Hematopoietic multipotent progenitor cell treated with erythropoietin and hydrocortisone succinate and interleukin-3 and kit ligand, for 15 days (in vitro differentiated cells): Measurements from ENCODE around the gene FGD5.

Source experiments
- DNase-seq: peaks from one replicate; pipeline ENCODE4 v3.0.0-alpha.2; 2015; ENCODE audit warnings: low spot score

Gene FGD5

GRCh38 chr3:14852058-14852594 is 33.4 kb downstream of the FGD5 start:
- DNase-seq, result no peak

GRCh38 chr3:14852717-14853116 is 34.0 kb downstream of the FGD5 start:
- no peak for DNase-seq

- no peak for DNase-seq
Measured at GRCh38 chr3:14853271-14853951, 34.6 kb downstream of the FGD5 start.

- DNase-seq, result no peak
Measured at GRCh38 chr3:14857506-14857905, 38.7 kb downstream of the FGD5 start.

- DNase-seq, result no peak
Measured at GRCh38 chr3:14858105-14858504, 39.3 kb downstream of the FGD5 start.

- no peak for DNase-seq
Measured at GRCh38 chr3:14859880-14860279, 41.1 kb downstream of the FGD5 start.

GRCh38 chr3:14861031-14861430 is 42.3 kb downstream of the FGD5 start:
- no peak for DNase-seq

GRCh38 chr3:14861446-14862302 is 42.9 kb downstream of the FGD5 start:
- no peak for DNase-seq

- DNase-seq, result no peak
Measured at GRCh38 chr3:14862303-14862660, 43.5 kb downstream of the FGD5 start.

GRCh38 chr3:14862661-14863230 is 44.0 kb downstream of the FGD5 start:
- no peak for DNase-seq

- DNase-seq, result no peak
Measured at GRCh38 chr3:14863333-14864100, 44.8 kb downstream of the FGD5 start.

- DNase-seq, result no peak
Measured at GRCh38 chr3:14864131-14864530, 45.4 kb downstream of the FGD5 start.

- DNase-seq, result no peak
Measured at GRCh38 chr3:14866627-14867026, 47.9 kb downstream of the FGD5 start.

- DNase-seq, result no peak
Measured at GRCh38 chr3:14867936-14868570, 49.3 kb downstream of the FGD5 start.

GRCh38 chr3:14869917-14870782 is 51.4 kb downstream of the FGD5 start:
- DNase-seq, result no peak

- DNase-seq, result no peak
Measured at GRCh38 chr3:14870783-14871060, 52.0 kb downstream of the FGD5 start.

GRCh38 chr3:14871456-14872200 is 52.9 kb downstream of the FGD5 start:
- DNase-seq, result no peak

GRCh38 chr3:14872706-14873105 is 53.9 kb downstream of the FGD5 start:
- no peak for DNase-seq

- DNase-seq, result no peak
Measured at GRCh38 chr3:14874784-14875183, 56.0 kb downstream of the FGD5 start.
